AG04449 (cell line): ENCODE results near the gene PARVA.

Experiments
- CTCF ChIA-PET: fragments of 350-600 bp; formaldehyde crosslinking; extraction: SDS; loops from one replicate; lab custom pipeline; 2021; ENCODE audit warnings: antibody characterized with exemption; lab: Yijun Ruan, JAX
- POLR2A ChIA-PET: fragments of 400-600, 350-600 bp; formaldehyde crosslinking; extraction: SDS; loops from one replicate; lab custom pipeline; 2020; ENCODE audit warnings: antibody characterized with exemption, inconsistent platforms; lab: Yijun Ruan, JAX
- DNase-seq: peaks from one replicate; pipeline ENCODE4 v3.0.0-alpha.2; 2010; ENCODE audit warnings: low read depth, low spot score
- H3K4me3 ChIP-seq: 2 replicates; pipeline ENCODE4 v1.5.1; 2011; ENCODE audit warnings: low read depth, mild to moderate bottlenecking, control low read depth, low read length
- CTCF ChIP-seq: IDR thresholded peaks from one replicate; pipeline ENCODE4 v1.5.1; 2011; ENCODE audit warnings: mild to moderate bottlenecking, moderate library complexity, low read length, control low read depth, inconsistent platforms; ENCODE audit not compliant: insufficient read depth; ENCODE audit errors: missing control alignments

PARVA gene

GRCh38 chr11:12413141-12414052 lies 36.0 kb downstream of the PARVA start:
- H3K4me3 ChIP-seq, result no peak overlapping the region
- no peak for TF ChIP-seq CTCF
- ChIA-PET CTCF (interaction anchor here (0.6 to 2.2 kb wide), 13 partner anchors 7 to 475 kb away, joined by 3 to 9 read pairs (median 4); no protein-coding TSS in a partner anchor), POLR2A (no interaction called here)
- no peak for DNase-seq

- no peak overlapping the region for H3K4me3 ChIP-seq
- no peak for TF ChIP-seq CTCF
- no peak for DNase-seq
- POLR2A ChIA-PET, result no interaction called here
- CTCF ChIA-PET, result interaction anchor here (0.9 to 1.3 kb wide), 4 partner anchors 83 to 474 kb away, joined by 3 to 5 read pairs (median 3); no protein-coding TSS in a partner anchor
Measured at GRCh38 chr11:12414611-12415010, 37.2 kb downstream of the PARVA start.

- TF ChIP-seq CTCF, result no peak
- ChIA-PET CTCF (interaction anchor here (1.1 to 1.2 kb wide), 2 partner anchors 20 to 84 kb away, joined by 3 to 4 read pairs; no protein-coding TSS in a partner anchor), POLR2A (no interaction called here)
- DNase-seq, result no peak
- H3K4me3 ChIP-seq, result no peak overlapping the region
Measured at GRCh38 chr11:12415342-12415966, 38.1 kb downstream of the PARVA start.

- CTCF ChIA-PET, result no interaction called here
- TF ChIP-seq CTCF, result no peak
- POLR2A ChIA-PET, result no interaction called here
- no peak for DNase-seq
- no peak overlapping the region for H3K4me3 ChIP-seq
Measured at GRCh38 chr11:12416552-12416951, 39.2 kb downstream of the PARVA start.

GRCh38 chr11:12417691-12418611 lies 40.6 kb downstream of the PARVA start:
- no peak for DNase-seq
- ChIA-PET CTCF (interaction anchor here (0.9 to 2.2 kb wide), 2 partner anchors 10 to 87 kb away, joined by 4 to 7 read pairs; no protein-coding TSS in a partner anchor), POLR2A (interaction anchor here (0.6 to 0.8 kb wide), 2 partner anchors 9 to 42 kb away, joined by 3 to 4 read pairs; no protein-coding TSS in a partner anchor)
- no peak for TF ChIP-seq CTCF
- no peak overlapping the region for H3K4me3 ChIP-seq
